GM19035 (cell line): ENCODE measurements around the gene LRRIQ4.

Experiments
- ATAC-seq: cut with Tn5 transposase; IDR thresholded peaks from one replicate; pipeline ENCODE4 v1.9.1; 2021; ENCODE audit not compliant: unreplicated experiment

LRRIQ4 gene

GRCh38 chr3:169812332-169813235 is at the start of gene LRRIQ4, which contains the start of gene LRRC34:
LRRIQ4 (plus strand) TSS chr3:169812870; CDS start chr3:169821922, 9,052 bp downstream.
LRRC34 (minus strand) TSS chr3:169812904; CDS start chr3:169812548, 356 bp downstream.
- peak; percentile 67 for ATAC-seq

- peak; percentile 44 for ATAC-seq
Observed at GRCh38 chr3:169764312-169764881, 48.3 kb upstream of the LRRIQ4 start.

GRCh38 chr3:169764882-169765612 is 47.6 kb upstream of the LRRIQ4 start, which contains the start of gene TERC:
TERC (minus strand) TSS chr3:169765060.
- ATAC-seq, result peak; percentile 72

- ATAC-seq, result peak; percentile 15
Observed at GRCh38 chr3:169769287-169770181, 43.1 kb upstream of the LRRIQ4 start, which contains the start of gene ACTRT3. ACTRT3 (minus strand) TSS chr3:169769561; CDS start chr3:169769520, 41 bp downstream.

- ATAC-seq, result no peak
Observed at GRCh38 chr3:169771497-169772304, 41.0 kb upstream of the LRRIQ4 start.

GRCh38 chr3:169772305-169772896 is 40.3 kb upstream of the LRRIQ4 start:
- peak; percentile 21 for ATAC-seq

- ATAC-seq, result peak; percentile 84
Observed at GRCh38 chr3:169772897-169773816, 39.5 kb upstream of the LRRIQ4 start, which contains the start of gene MYNN. MYNN (plus strand) TSS chr3:169773396; CDS start chr3:169774296, 900 bp downstream.

GRCh38 chr3:169774186-169774585 is 38.5 kb upstream of the LRRIQ4 start:
- ATAC-seq, result no peak

- no peak for ATAC-seq
Observed at GRCh38 chr3:169777822-169778221, 34.8 kb upstream of the LRRIQ4 start.

- ATAC-seq, result no peak
Observed at GRCh38 chr3:169780742-169781141, 31.9 kb upstream of the LRRIQ4 start.

- no peak for ATAC-seq
Observed at GRCh38 chr3:169781209-169781855, 31.3 kb upstream of the LRRIQ4 start.

GRCh38 chr3:169787120-169787519 is 25.6 kb upstream of the LRRIQ4 start:
- no peak for ATAC-seq

- ATAC-seq, result no peak
Observed at GRCh38 chr3:169787791-169788190, 24.9 kb upstream of the LRRIQ4 start.

GRCh38 chr3:169790219-169790618 is 22.5 kb upstream of the LRRIQ4 start:
- no peak for ATAC-seq

GRCh38 chr3:169790687-169791429 is 21.8 kb upstream of the LRRIQ4 start:
- no peak for ATAC-seq

GRCh38 chr3:169792359-169792758 is 20.3 kb upstream of the LRRIQ4 start:
- ATAC-seq, result no peak

- no peak for ATAC-seq
Observed at GRCh38 chr3:169804681-169805080, 8.0 kb upstream of the LRRIQ4 start.
